ENCODE data around the gene MBIP. TPM values are rescaled to one million over a fixed set of nuclear protein-coding genes. Genes with fewer than 3 reads are reported as not detected.
"Not testable (repeated sequence)": the region's sequence is repeated elsewhere in the genome, so short reads cannot be mapped to it uniquely, and the experiment has no call there.

The MBIP gene
- total RNA-seq, 1 donor from 2014 or later: 29.5 TPM

DNA sequence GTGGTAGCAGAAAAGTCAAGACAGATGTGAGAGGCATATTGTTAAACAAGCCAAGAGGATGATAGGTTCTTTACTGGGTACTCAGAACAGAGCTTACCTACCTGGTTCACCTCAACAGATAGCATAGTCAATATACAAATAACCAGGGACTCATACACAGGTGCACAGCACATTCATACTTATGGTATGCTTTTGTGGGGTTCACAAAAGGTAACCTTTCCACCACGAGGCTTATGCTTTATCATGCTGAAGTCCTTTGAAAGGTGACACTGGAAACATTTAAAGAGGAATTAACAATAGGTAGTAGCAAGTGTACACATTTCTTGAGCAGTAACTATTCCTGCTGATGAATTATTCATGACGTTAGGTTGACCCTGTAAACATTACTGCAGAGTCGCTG, 42.2 kb upstream of the MBIP start:
- Mint-ChIP-seq H3K4me1 (no peaks in the 10 kb centered on the region), H3K4me3 (no peak overlapping the region), H3K36me3 (ENCODE audit: low read depth) (no peaks in the 10 kb centered on the region), H3K27ac (ENCODE audit: unreplicated experiment) (peak overlapping the region; percentile 53), H3K9me3 (no peaks in the 10 kb centered on the region), H3K27me3 (ENCODE audit: low read depth) (peaks cover 24% of the 10 kb centered on the region)
- no peak for TF ChIP-seq CTCF (conservative IDR thresholded peaks at IDR 0.05)
- no peak for DNase-seq (ENCODE audit: low read depth, low spot score)

GRCh38 chr14:36361210-36361853, 40.9 kb upstream of the MBIP start:
- H3K4me3 Mint-ChIP-seq: no peak overlapping the region
- H3K27ac Mint-ChIP-seq (ENCODE audit: unreplicated experiment): no peak overlapping the region
- DNase-seq (ENCODE audit: low read depth, low spot score): no peak
- TF ChIP-seq CTCF (conservative IDR thresholded peaks at IDR 0.05): no peak
- peaks cover 14% of the 10 kb centered on the region for H3K27me3 Mint-ChIP-seq (ENCODE audit: low read depth)
- H3K4me1 Mint-ChIP-seq: no peaks in the 10 kb centered on the region
- peaks cover 3% of the 10 kb centered on the region for H3K36me3 Mint-ChIP-seq (ENCODE audit: low read depth)
- peaks cover 8% of the 10 kb centered on the region for H3K9me3 Mint-ChIP-seq

- H3K27ac Mint-ChIP-seq (ENCODE audit: unreplicated experiment): no peak overlapping the region
- peaks cover 21% of the 10 kb centered on the region for H3K27me3 Mint-ChIP-seq (ENCODE audit: low read depth)
- H3K36me3 Mint-ChIP-seq (ENCODE audit: low read depth): peaks cover 3% of the 10 kb centered on the region
- DNase-seq (ENCODE audit: low read depth, low spot score): no peak
- TF ChIP-seq CTCF (conservative IDR thresholded peaks at IDR 0.05): no peak
- no peaks in the 10 kb centered on the region for H3K4me1 Mint-ChIP-seq
- H3K4me3 Mint-ChIP-seq: no peak overlapping the region
- peaks cover 14% of the 10 kb centered on the region for H3K9me3 Mint-ChIP-seq
These were observed 36.4 kb upstream of the MBIP start for GRCh38 chr14:36356862-36357261.

DNA sequence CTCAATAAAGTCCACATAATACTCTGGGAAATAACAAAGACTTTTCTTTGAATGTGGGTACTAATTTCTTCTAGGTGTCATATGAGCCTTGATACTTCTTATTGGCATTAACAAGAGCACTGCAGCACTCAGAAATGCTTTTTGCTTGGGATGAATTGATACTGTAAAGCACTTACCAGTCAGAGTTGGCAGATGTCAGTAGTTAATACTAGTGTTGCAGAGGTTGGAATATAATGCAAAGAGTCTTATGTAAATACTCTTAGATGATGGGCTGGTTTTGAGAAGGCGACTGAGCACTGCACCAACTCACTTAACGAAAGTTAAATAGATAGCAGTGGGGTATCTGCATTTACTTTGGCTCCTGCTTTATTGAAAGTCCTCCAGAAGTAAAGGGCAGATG, 25.6 kb upstream of the MBIP start:
- Mint-ChIP-seq H3K4me1 (peaks cover 15% of the 10 kb centered on the region), H3K27ac (ENCODE audit: unreplicated experiment) (no peak overlapping the region), H3K4me3 (no peak overlapping the region), H3K27me3 (ENCODE audit: low read depth) (peaks cover 43% of the 10 kb centered on the region), H3K9me3 (peaks cover 5% of the 10 kb centered on the region), H3K36me3 (ENCODE audit: low read depth) (no peaks in the 10 kb centered on the region)
- DNase-seq (ENCODE audit: low read depth, low spot score): no peak
- no peak for TF ChIP-seq CTCF (conservative IDR thresholded peaks at IDR 0.05)

GRCh38 chr14:36344211-36344610, 23.8 kb upstream of the MBIP start:
- DNase-seq (ENCODE audit: low read depth, low spot score): no peak
- Mint-ChIP-seq H3K4me3 (no peak overlapping the region), H3K36me3 (ENCODE audit: low read depth) (no peaks in the 10 kb centered on the region), H3K9me3 (peaks cover 5% of the 10 kb centered on the region), H3K27ac (ENCODE audit: unreplicated experiment) (no peak overlapping the region), H3K4me1 (peaks cover 15% of the 10 kb centered on the region), H3K27me3 (ENCODE audit: low read depth) (peaks cover 49% of the 10 kb centered on the region)
- no peak for TF ChIP-seq CTCF (conservative IDR thresholded peaks at IDR 0.05)

- not testable (repeated sequence) for DNase-seq (ENCODE audit: low read depth, low spot score); H3K9me3 Mint-ChIP-seq; H3K27ac Mint-ChIP-seq (ENCODE audit: unreplicated experiment); H3K36me3 Mint-ChIP-seq (ENCODE audit: low read depth); H3K4me3 Mint-ChIP-seq
- Mint-ChIP-seq H3K4me1 (peaks cover 15% of the 10 kb centered on the region), H3K27me3 (ENCODE audit: low read depth) (peaks cover 58% of the 10 kb centered on the region)
These were observed 21.4 kb upstream of the MBIP start for GRCh38 chr14:36341811-36342210.

Measured in neural crest cell (in vitro differentiated cells).